Astrocyte (in vitro differentiated cells and primary cell): ENCODE measurements around the gene H6PD. TPM values are rescaled to one million over a fixed set of nuclear protein-coding genes. Genes with fewer than 3 reads are reported as not detected.
A peak's percentile ranks its signal among the peaks of the same experiment; 100 is the strongest.

Experiments used
- DNase-seq: peaks from one replicate; pipeline ENCODE4 v3.0.0-alpha.2; 2010; ENCODE audit warnings: low read depth
- FAIRE-seq: peaks from 2 replicates; lab custom pipeline; 2011; peaks lifted over from hg19 to GRCh38; lab: Jason Lieb, UNC
- H2AFZ ChIP-seq: 2 replicates; pipeline ENCODE4 v1.6.0; 2012; ENCODE audit warnings: low read depth, low read length, inconsistent platforms
- H3K27ac ChIP-seq: 2 replicates; pipeline ENCODE4 v1.5.1; 2011; ENCODE audit warnings: low read depth, low read length, inconsistent platforms
- H3K27me3 ChIP-seq: 2 replicates; pipeline ENCODE4 v1.6.0; 2011; ENCODE audit warnings: low read length, inconsistent platforms; ENCODE audit not compliant: insufficient read depth
- H3K36me3 ChIP-seq: 2 replicates; pipeline ENCODE4 v1.5.1; 2011; ENCODE audit warnings: low read length, inconsistent platforms; ENCODE audit not compliant: insufficient read depth
- H3K4me1 ChIP-seq: 2 replicates; pipeline ENCODE4 v1.5.1; 2011; ENCODE audit warnings: low read length, inconsistent platforms; ENCODE audit not compliant: insufficient read depth
- H3K4me2 ChIP-seq: 2 replicates; pipeline ENCODE4 v1.6.0; 2012; ENCODE audit warnings: low read length, inconsistent platforms
- H3K4me3 ChIP-seq: 2 replicates; pipeline ENCODE4 v1.5.1; 2011; ENCODE audit warnings: low read depth, mild to moderate bottlenecking, low read length, inconsistent platforms; ENCODE audit not compliant: insufficient read depth
- H3K79me2 ChIP-seq: 2 replicates; pipeline ENCODE4 v1.6.0; 2012; ENCODE audit warnings: mild to moderate bottlenecking, low read length, inconsistent platforms; ENCODE audit not compliant: insufficient read depth
- H3K9ac ChIP-seq: 2 replicates; pipeline ENCODE4 v1.6.0; 2012; ENCODE audit warnings: mild to moderate bottlenecking, low read length, inconsistent platforms
- H3K9me3 ChIP-seq: 2 replicates; pipeline ENCODE4 v1.5.1; 2012; ENCODE audit warnings: low read depth, mild to moderate bottlenecking, low read length, inconsistent platforms; ENCODE audit not compliant: insufficient read depth
- H4K20me1 ChIP-seq: 2 replicates; pipeline ENCODE4 v1.6.0; 2012; ENCODE audit warnings: low read length, inconsistent platforms; ENCODE audit not compliant: insufficient read depth
- H3K27ac Mint-ChIP-seq: one replicate; pipeline ENCODE4 v1.8.0; 2021; ENCODE audit warnings: mild to moderate bottlenecking, mixed read lengths; ENCODE audit not compliant: unreplicated experiment
- H3K27me3 Mint-ChIP-seq: one replicate; pipeline ENCODE4 v1.8.0; 2021; ENCODE audit warnings: low read depth, mixed read lengths; ENCODE audit not compliant: unreplicated experiment
- H3K36me3 Mint-ChIP-seq: one replicate; pipeline ENCODE4 v1.8.0; 2021; ENCODE audit warnings: low read depth, mixed read lengths; ENCODE audit not compliant: unreplicated experiment
- H3K4me1 Mint-ChIP-seq: one replicate; pipeline ENCODE4 v1.8.0; 2021; ENCODE audit warnings: low read depth, mixed read lengths; ENCODE audit not compliant: unreplicated experiment
- H3K4me3 Mint-ChIP-seq: one replicate; pipeline ENCODE4 v1.8.0; 2021; ENCODE audit warnings: mild to moderate bottlenecking, moderate library complexity, mixed read lengths; ENCODE audit not compliant: unreplicated experiment
- H3K9me3 Mint-ChIP-seq: one replicate; pipeline ENCODE4 v1.8.0; 2021; ENCODE audit warnings: mild to moderate bottlenecking, mixed read lengths; ENCODE audit not compliant: unreplicated experiment
- EZH2 ChIP-seq: IDR thresholded peaks from 2 replicates; pipeline ENCODE4 v1.6.1; 2012; ENCODE audit warnings: mild to moderate bottlenecking, low read length, inconsistent platforms; ENCODE audit not compliant: insufficient read depth
- total RNA-seq: library from RNA; stranded (reverse); gene quantifications from 2 replicates; pipeline ENCODE4 v1.2.1, GENCODE V29; 2021
- TF ChIP-seq, protein P1 (sequence below): IDR thresholded peaks from 2 replicates; pipeline ENCODE4 v1.5.1; 2011; ENCODE audit warnings: low read depth, mild to moderate bottlenecking, inconsistent platforms, low read length, moderate library complexity; ENCODE audit not compliant: insufficient read depth

Gene H6PD
- total RNA-seq, 1 donor from 2014 or later = 13.9 TPM

DNA sequence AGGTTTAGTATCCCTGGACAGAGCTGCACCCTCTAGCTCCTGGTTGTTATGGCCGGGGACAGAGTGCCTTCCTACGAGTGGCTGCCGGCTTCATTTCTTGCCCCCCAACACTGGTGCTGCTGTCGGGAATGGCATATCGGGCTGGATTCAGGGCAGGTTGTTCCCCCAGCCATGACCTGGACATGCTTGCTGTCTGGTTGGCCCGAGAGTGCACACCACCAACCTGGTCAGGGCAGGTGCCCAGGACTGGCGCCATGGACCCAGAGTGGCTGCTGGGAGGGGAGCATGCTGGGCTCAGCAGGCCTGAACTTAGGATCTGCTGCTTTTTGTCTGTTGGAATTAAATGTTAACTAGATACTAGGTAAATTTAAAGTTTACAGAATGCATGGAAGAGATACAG lies 21.8 kb downstream of the H6PD start:
- DNase-seq (no peak), FAIRE-seq (no peak)
- Histone ChIP-seq H3K4me1 (peaks cover 16% of the 10 kb centered on the region), H3K36me3 (no peaks in the 10 kb centered on the region), H2AFZ (no peak overlapping the region), H3K27ac (no peak overlapping the region), H3K9ac (no peak overlapping the region), H3K4me2 (no peak overlapping the region), H3K27me3 (no peaks in the 10 kb centered on the region), H3K9me3 (peaks cover 8% of the 10 kb centered on the region), H4K20me1 (peaks cover 44% of the 10 kb centered on the region), H3K4me3 (no peak overlapping the region), H3K79me2 (peaks cover 48% of the 10 kb centered on the region)
- TF ChIP-seq EZH2 = no peak
- TF ChIP-seq, protein P1, sequence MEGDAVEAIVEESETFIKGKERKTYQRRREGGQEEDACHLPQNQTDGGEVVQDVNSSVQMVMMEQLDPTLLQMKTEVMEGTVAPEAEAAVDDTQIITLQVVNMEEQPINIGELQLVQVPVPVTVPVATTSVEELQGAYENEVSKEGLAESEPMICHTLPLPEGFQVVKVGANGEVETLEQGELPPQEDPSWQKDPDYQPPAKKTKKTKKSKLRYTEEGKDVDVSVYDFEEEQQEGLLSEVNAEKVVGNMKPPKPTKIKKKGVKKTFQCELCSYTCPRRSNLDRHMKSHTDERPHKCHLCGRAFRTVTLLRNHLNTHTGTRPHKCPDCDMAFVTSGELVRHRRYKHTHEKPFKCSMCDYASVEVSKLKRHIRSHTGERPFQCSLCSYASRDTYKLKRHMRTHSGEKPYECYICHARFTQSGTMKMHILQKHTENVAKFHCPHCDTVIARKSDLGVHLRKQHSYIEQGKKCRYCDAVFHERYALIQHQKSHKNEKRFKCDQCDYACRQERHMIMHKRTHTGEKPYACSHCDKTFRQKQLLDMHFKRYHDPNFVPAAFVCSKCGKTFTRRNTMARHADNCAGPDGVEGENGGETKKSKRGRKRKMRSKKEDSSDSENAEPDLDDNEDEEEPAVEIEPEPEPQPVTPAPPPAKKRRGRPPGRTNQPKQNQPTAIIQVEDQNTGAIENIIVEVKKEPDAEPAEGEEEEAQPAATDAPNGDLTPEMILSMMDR = no peak
- Mint-ChIP-seq H3K4me1 (peaks cover 22% of the 10 kb centered on the region), H3K36me3 (peaks cover 9% of the 10 kb centered on the region), H3K4me3 (no peak overlapping the region), H3K9me3 (no peaks in the 10 kb centered on the region), H3K27ac (no peak overlapping the region), H3K27me3 (peaks cover 6% of the 10 kb centered on the region)

- TF ChIP-seq EZH2 = no peak
- TF ChIP-seq, protein P1 = no peak
- Histone ChIP-seq H3K4me2 (no peak overlapping the region), H3K4me3 (no peak overlapping the region), H3K27me3 (no peaks in the 10 kb centered on the region), H3K9ac (no peak overlapping the region), H3K9me3 (peaks cover 8% of the 10 kb centered on the region), H3K4me1 (peaks cover 13% of the 10 kb centered on the region), H4K20me1 (peaks cover 52% of the 10 kb centered on the region), H3K36me3 (no peaks in the 10 kb centered on the region), H2AFZ (no peak overlapping the region), H3K79me2 (peaks cover 39% of the 10 kb centered on the region), H3K27ac (no peak overlapping the region)
- Mint-ChIP-seq H3K9me3 (no peaks in the 10 kb centered on the region), H3K36me3 (peaks cover 9% of the 10 kb centered on the region), H3K27me3 (peaks cover 11% of the 10 kb centered on the region), H3K4me3 (no peak overlapping the region), H3K4me1 (peaks cover 16% of the 10 kb centered on the region), H3K27ac (peak overlapping the region; percentile 70)
- no peak for DNase-seq
- FAIRE-seq = no peak
These were observed 23.3 kb downstream of the H6PD start for GRCh38 chr1:9257851-9258250.

DNA sequence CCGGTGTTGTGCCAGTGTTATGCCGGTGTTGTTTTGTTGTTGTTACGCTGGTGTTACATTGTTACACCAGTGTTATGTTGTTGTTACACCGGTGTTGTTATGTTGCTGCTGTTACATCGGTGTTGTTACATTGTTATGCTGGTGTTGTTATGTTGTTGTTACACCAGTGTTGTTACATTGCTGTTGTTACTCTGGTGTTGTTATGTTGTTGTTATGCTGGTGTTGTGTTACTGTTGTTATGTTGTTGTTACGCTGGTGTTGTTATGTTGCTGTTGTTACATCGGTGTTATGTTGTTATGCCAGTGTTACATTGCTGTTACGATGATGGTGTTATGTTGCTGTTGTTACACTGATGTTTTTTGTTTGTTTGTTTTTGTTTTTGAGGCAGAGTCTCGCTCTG lies 24.1 kb downstream of the H6PD start:
- H4K20me1 ChIP-seq = peaks cover 47% of the 10 kb centered on the region
- H2AFZ ChIP-seq = no peak overlapping the region
- no peak overlapping the region for H3K9ac ChIP-seq
- no peak for DNase-seq
- no peak overlapping the region for H3K4me3 ChIP-seq
- peaks cover 8% of the 10 kb centered on the region for H3K9me3 ChIP-seq
- FAIRE-seq = peak; percentile 76
- Mint-ChIP-seq H3K27ac (no peak overlapping the region), H3K9me3 (no peaks in the 10 kb centered on the region), H3K27me3 (peaks cover 11% of the 10 kb centered on the region), H3K4me3 (no peak overlapping the region), H3K4me1 (peaks cover 8% of the 10 kb centered on the region), H3K36me3 (peaks cover 6% of the 10 kb centered on the region)
- H3K4me2 ChIP-seq = no peak overlapping the region
- no peak for TF ChIP-seq EZH2
- TF ChIP-seq, protein P1 = no peak
- no peaks in the 10 kb centered on the region for H3K27me3 ChIP-seq
- peaks cover 5% of the 10 kb centered on the region for H3K4me1 ChIP-seq
- H3K27ac ChIP-seq = no peak overlapping the region
- H3K79me2 ChIP-seq = peaks cover 39% of the 10 kb centered on the region
- H3K36me3 ChIP-seq = no peaks in the 10 kb centered on the region
